Natural killer cell treated with Interleukin-12 subunit alpha and Interleukin-12 subunit beta and Interleukin-15 and Interleukin-18, amount 100 ng/mL, for 72 hours (primary cell): ENCODE measurements around the gene DDX56. TPM values are rescaled to one million over a fixed set of nuclear protein-coding genes. Genes with fewer than 3 reads are reported as not detected.

Experiments used
- ATAC-seq, 2 donors: fragments of 150-1000 bp; cut with Tn5 transposase in 1 of 2; sonication (Bioruptor Pico), chemical (Tn5 transposase) in 1 of 2; 2 replicates each; pipeline ENCODE4 v1.10.0; 2021
- DNase-seq: peaks from one replicate; pipeline ENCODE4 v3.0.0; 2022; ENCODE audit warnings: low spot score
- H3K27ac Mint-ChIP-seq, 2 donors: 1 replicate in 1 of 2; 2 replicates in 1 of 2; pipeline ENCODE4 v1.8.0; 2022; ENCODE audit warnings: mixed read lengths in 2 of 2, mild to moderate bottlenecking in 1 of 2, moderate library complexity in 1 of 2
- H3K27me3 Mint-ChIP-seq, 2 donors: 1 replicate in 1 of 2; 2 replicates in 1 of 2; pipeline ENCODE4 v1.8.0; 2022; ENCODE audit warnings: mixed read lengths in 2 of 2
- H3K36me3 Mint-ChIP-seq: one replicate; pipeline ENCODE4 v1.8.0; 2022; ENCODE audit warnings: mixed read lengths
- H3K4me1 Mint-ChIP-seq, 2 donors: 1 replicate in 1 of 2; 2 replicates in 1 of 2; pipeline ENCODE4 v1.8.0; 2022; ENCODE audit warnings: low read depth in 2 of 2, mixed read lengths in 2 of 2, mild to moderate bottlenecking in 1 of 2
- H3K4me3 Mint-ChIP-seq: one replicate; pipeline ENCODE4 v1.8.0; 2022; ENCODE audit warnings: mixed read lengths
- H3K9me3 Mint-ChIP-seq: 2 replicates; pipeline ENCODE4 v1.8.0; 2022; ENCODE audit warnings: mixed read lengths
- total RNA-seq, 2 donors: library from RNA; stranded (reverse); gene quantifications; one replicate each; pipeline ENCODE4 v1.2.3, GENCODE V29; 2022

Gene DDX56
- total RNA-seq: 100 to 1,000 TPM in 1 of 2 donors, 10 to 100 TPM in 1; 99.7 to 208 TPM

GRCh38 chr7:44573464-44574286 lies at the start of gene DDX56:
Gene DDX56, minus strand, starts transcription at chr7:44573908. Its CDS starts 13 bp downstream, at chr7:44573895.
- ATAC-seq (peak; percentile 98), DNase-seq (peak; percentile 96)
- H3K27me3 Mint-ChIP-seq: no peaks in the 10 kb centered on the region
- peaks cover 28 to 38% of the 10 kb centered on the region in 2 donors for H3K4me1 Mint-ChIP-seq
- H3K36me3 Mint-ChIP-seq: peaks cover 11% of the 10 kb centered on the region
- peak within 1 kb of the TSS; percentile 95 to 99 for H3K27ac Mint-ChIP-seq
- H3K4me3 Mint-ChIP-seq: peak within 1 kb of the TSS; percentile 96
- H3K9me3 Mint-ChIP-seq: no peaks in the 10 kb centered on the region

- Mint-ChIP-seq H3K4me1 (peaks cover 47 to 63% of the 10 kb centered on the region in 2 donors), H3K36me3 (no peaks in the 10 kb centered on the region), H3K27ac (peak overlapping the region; percentile 80 to 88), H3K27me3 (no peaks in the 10 kb centered on the region), H3K9me3 (no peaks in the 10 kb centered on the region), H3K4me3 (peak overlapping the region; percentile 71)
- no peak for DNase-seq
- ATAC-seq: peak; percentile 94 to 96
Observed at GRCh38 chr7:44622342-44623151, 48.8 kb upstream of the DDX56 start.

- Mint-ChIP-seq H3K27ac (peak overlapping the region; percentile 36 to 80), H3K4me3 (peak overlapping the region; percentile 20), H3K27me3 (no peaks in the 10 kb centered on the region), H3K9me3 (no peaks in the 10 kb centered on the region), H3K36me3 (no peaks in the 10 kb centered on the region), H3K4me1 (peaks cover 54 to 70% of the 10 kb centered on the region in 2 donors)
- DNase-seq: no peak
- no peak for ATAC-seq
Observed at GRCh38 chr7:44621750-44622103, 48.0 kb upstream of the DDX56 start.

- ATAC-seq (no peak), DNase-seq (no peak)
- H3K4me1 Mint-ChIP-seq: peaks cover 53 to 67% of the 10 kb centered on the region in 2 donors
- no peaks in the 10 kb centered on the region for H3K36me3 Mint-ChIP-seq
- no peaks in the 10 kb centered on the region for H3K27me3 Mint-ChIP-seq
- no peaks in the 10 kb centered on the region for H3K9me3 Mint-ChIP-seq
- H3K4me3 Mint-ChIP-seq: no peak overlapping the region
- peak overlapping the region; percentile 36 to 80 for H3K27ac Mint-ChIP-seq
Observed at GRCh38 chr7:44621034-44621749, 47.5 kb upstream of the DDX56 start.

- Mint-ChIP-seq H3K9me3 (no peaks in the 10 kb centered on the region), H3K27ac (peak overlapping the region; percentile 84 to 86), H3K36me3 (no peaks in the 10 kb centered on the region), H3K4me3 (no peak overlapping the region), H3K4me1 (peaks cover 56 to 76% of the 10 kb centered on the region in 2 donors), H3K27me3 (no peaks in the 10 kb centered on the region)
- ATAC-seq: no peak
- no peak for DNase-seq
Observed at GRCh38 chr7:44618753-44619152, 45.0 kb upstream of the DDX56 start.

GRCh38 chr7:44618045-44618444 lies 44.3 kb upstream of the DDX56 start:
- peaks cover 52 to 69% of the 10 kb centered on the region in 2 donors for H3K4me1 Mint-ChIP-seq
- H3K9me3 Mint-ChIP-seq: no peaks in the 10 kb centered on the region
- no peak for ATAC-seq
- peak overlapping the region; percentile 84 to 86 for H3K27ac Mint-ChIP-seq
- peak overlapping the region; percentile 49 for H3K4me3 Mint-ChIP-seq
- no peaks in the 10 kb centered on the region for H3K27me3 Mint-ChIP-seq
- DNase-seq: no peak
- H3K36me3 Mint-ChIP-seq: no peaks in the 10 kb centered on the region

GRCh38 chr7:44617225-44617890 lies 43.6 kb upstream of the DDX56 start:
- Mint-ChIP-seq H3K4me3 (peak overlapping the region; percentile 45), H3K27ac (peak overlapping the region; percentile 84 to 86), H3K36me3 (no peaks in the 10 kb centered on the region), H3K4me1 (peaks cover 46 to 63% of the 10 kb centered on the region in 2 donors), H3K9me3 (no peaks in the 10 kb centered on the region), H3K27me3 (no peaks in the 10 kb centered on the region)
- ATAC-seq (peak; percentile 77 to 90), DNase-seq (no peak)

GRCh38 chr7:44616545-44616944 lies 42.8 kb upstream of the DDX56 start:
- peaks cover 48 to 61% of the 10 kb centered on the region in 2 donors for H3K4me1 Mint-ChIP-seq
- H3K9me3 Mint-ChIP-seq: no peaks in the 10 kb centered on the region
- no peaks in the 10 kb centered on the region for H3K27me3 Mint-ChIP-seq
- ATAC-seq: no peak
- H3K36me3 Mint-ChIP-seq: no peaks in the 10 kb centered on the region
- H3K27ac Mint-ChIP-seq: peak overlapping the region; percentile 84 to 86
- no peak for DNase-seq
- H3K4me3 Mint-ChIP-seq: no peak overlapping the region

- ATAC-seq: no peak
- H3K36me3 Mint-ChIP-seq: no peaks in the 10 kb centered on the region
- H3K27me3 Mint-ChIP-seq: no peaks in the 10 kb centered on the region
- H3K9me3 Mint-ChIP-seq: no peaks in the 10 kb centered on the region
- DNase-seq: no peak
- H3K27ac Mint-ChIP-seq: peak overlapping the region; percentile 24 to 78
- H3K4me1 Mint-ChIP-seq: peaks cover 41 to 55% of the 10 kb centered on the region in 2 donors
- H3K4me3 Mint-ChIP-seq: no peak overlapping the region
Observed at GRCh38 chr7:44615793-44616192, 42.1 kb upstream of the DDX56 start.

- no peak for ATAC-seq
- H3K27me3 Mint-ChIP-seq: no peaks in the 10 kb centered on the region
- H3K4me1 Mint-ChIP-seq: peaks cover 41 to 58% of the 10 kb centered on the region in 2 donors
- H3K27ac Mint-ChIP-seq: peak overlapping the region; percentile 24 to 78
- peak overlapping the region; percentile 59 for H3K4me3 Mint-ChIP-seq
- no peaks in the 10 kb centered on the region for H3K36me3 Mint-ChIP-seq
- no peak for DNase-seq
- H3K9me3 Mint-ChIP-seq: no peaks in the 10 kb centered on the region
Observed at GRCh38 chr7:44615149-44615611, 41.5 kb upstream of the DDX56 start.

- Mint-ChIP-seq H3K4me1 (peaks cover 32 to 48% of the 10 kb centered on the region in 2 donors), H3K9me3 (no peaks in the 10 kb centered on the region), H3K36me3 (no peaks in the 10 kb centered on the region), H3K4me3 (no peak overlapping the region), H3K27ac (peak overlapping the region in 1 of 2 donors; percentile 20), H3K27me3 (no peaks in the 10 kb centered on the region)
- ATAC-seq (no peak), DNase-seq (no peak)
Observed at GRCh38 chr7:44609829-44610228, 36.1 kb upstream of the DDX56 start.

- Mint-ChIP-seq H3K9me3 (no peaks in the 10 kb centered on the region), H3K4me3 (no peak overlapping the region)
- no peak for DNase-seq
Observed at GRCh38 chr7:44608916-44609648, 35.4 kb upstream of the DDX56 start.

More at GRCh38 chr7:44608916-44609648, 35.4 kb upstream of the DDX56 start:
- no peak overlapping the region for H3K27ac Mint-ChIP-seq
- H3K36me3 Mint-ChIP-seq: no peaks in the 10 kb centered on the region
- ATAC-seq: no peak
- H3K27me3 Mint-ChIP-seq: peaks cover 0 to under 1% of the 10 kb centered on the region in 2 donors
- peaks cover 29 to 48% of the 10 kb centered on the region in 2 donors for H3K4me1 Mint-ChIP-seq
